Ovary (tissue), 9 donors: ENCODE measurements around the gene SRCIN1. TPM values are rescaled to one million over a fixed set of nuclear protein-coding genes. Genes with fewer than 3 reads are reported as not detected.

ENCODE experiments used
- DNase-seq, 5 donors: peaks; one replicate each; pipeline ENCODE4 v3.0.0-alpha.2; 2019 to 2020
- H3K27ac ChIP-seq, 2 donors: fragments of 200-600 bp; one replicate each; pipeline versions ENCODE4 v1.5.1 to v1.8.0; 2019 to 2022
- H3K27me3 ChIP-seq: fragments of 200-600 bp; one replicate; pipeline ENCODE4 v1.8.0; 2022
- H3K36me3 ChIP-seq: fragments of 200-600 bp; sonication (generic); one replicate; pipeline ENCODE4 v1.5.1; 2019
- H3K4me1 ChIP-seq: one replicate; pipeline ENCODE4 v1.8.1; 2013; ENCODE audit warnings: mild to moderate bottlenecking, moderate library complexity; ENCODE audit not compliant: insufficient read depth
- H3K4me3 ChIP-seq: fragments of 200-600 bp; sonication (generic); one replicate; pipeline ENCODE4 v1.5.1; 2017
- H3K9me3 ChIP-seq, 2 donors: fragments of 200-600 bp in 1 of 2; sonication (generic) in 1 of 2; one replicate each; pipeline versions ENCODE4 v1.5.1 to v1.8.1; 2013 to 2019; ENCODE audit warnings: mild to moderate bottlenecking in 1 of 2, moderate library complexity in 1 of 2
- CTCF ChIP-seq, 3 donors: fragments of 450-650 bp in 2 of 3; fragments of 200-600 bp in 1 of 3; IDR thresholded peaks; one replicate each; pipeline versions ENCODE4 v1.5.1 to v1.8.0; 2016 to 2022; ENCODE audit warnings: antibody characterized with exemption in 3 of 3, mild to moderate bottlenecking in 1 of 3
- EP300 ChIP-seq: sonication (generic); formaldehyde crosslinking; IDR thresholded peaks from one replicate; pipeline ENCODE4 v1.6.1; 2017; ENCODE audit warnings: antibody characterized with exemption
- POLR2A ChIP-seq: fragments of 450-650 bp; IDR thresholded peaks from one replicate; pipeline ENCODE4 v1.6.1; 2017; ENCODE audit warnings: antibody characterized with exemption, mild to moderate bottlenecking, moderate library complexity
- WGBS, 3 donors: extraction: QIAGEN DNeasy Blood & Tissue Kit in 1 of 3; methylation state at CpG; one replicate each; pipeline versions ENCODE4 v1.1.5 to v1.1.7; 2013 to 2017; 5-methylcytosine and 5-hydroxymethylcytosine counted together
- intact Hi-C, 4 donors: fragments of 100-400 bp; cut with DNase I; formaldehyde crosslinking; loops; one replicate each; pipeline versions ENCODE4 v1.11.0 to v1.15.1; 2022 to 2023
- polyA plus RNA-seq, 2 donors: library from polyadenylated mRNA; stranded (reverse); fragments of 200-250 nt in 1 of 2; fragments of 350-450 nt in 1 of 2; fragmentation: Illumina TruSeq in 1 of 2; extraction: RNeasy Lipid Tissue Mini Kit (QIAGEN cat#74804) in 1 of 2; gene quantifications; one replicate each; pipeline ENCODE4 v1.2.3, GENCODE V29; 2013 to 2014
- total RNA-seq, 7 donors: library from RNA; depleted of rRNA in 2 of 7; stranded (reverse); fragments of >200 nt in 2 of 7; fragmentation: NEBNext Ultra II Directional in 3 of 7; extraction: Animal tissue kit (Norgen Biotek cat#: 25700) in 3 of 7; gene quantifications; one replicate each; pipeline versions ENCODE4 v1.1.0 to v1.2.4, GENCODE V29; 2016 to 2023
- donor health status: DM: no; HTN: no; CAD: no; lungs with moderate emphysema.
- donor health status: DM: no; HTN: no; CAD: no.
- donor health status: Bipolar disorder and iron deficiency.
- donor health status: DM: yes; HTN: yes; CAD: no.
- donor health status: DM: no; HTN: no; CAD: no.
- donor health status: DM: yes; HTN: yes; CAD: no.

Gene SRCIN1
- total and polyA plus RNA-seq, 9 donors, result 0.18 to 3.0 (median 1.0) TPM

- no peak for TF ChIP-seq CTCF (IDR thresholded peaks at IDR 0.05)
- WGBS, 3 donors, result 4 to 15% (median 8%) methylated on average over 17 to 39 of the region's 39 CpGs
- peak overlapping the region; percentile 22 for H3K4me3 ChIP-seq
- H3K9me3 ChIP-seq, result no peaks in the 10 kb centered on the region
- intact Hi-C loops, result loop anchor here in 1 of 4 donors (10.0 kb wide), 1 partner anchor 57 kb away; no protein-coding TSS in a partner anchor
- no peaks in the 10 kb centered on the region for H3K36me3 ChIP-seq
- H3K27me3 ChIP-seq, result no peaks in the 10 kb centered on the region
- no peak for DNase-seq
- H3K4me1 ChIP-seq, result no peaks in the 10 kb centered on the region
- H3K27ac ChIP-seq, result no peak overlapping the region
These were observed 33.7 kb downstream of the SRCIN1 start for GRCh38 chr17:38571833-38572668.

- no peak for TF ChIP-seq POLR2A
- TF ChIP-seq EP300, result no peak
- TF ChIP-seq CTCF (IDR thresholded peaks at IDR 0.05), result no peak
- no peaks in the 10 kb centered on the region for H3K27me3 ChIP-seq
These were observed 35.8 kb downstream of the SRCIN1 start for GRCh38 chr17:38569701-38570512.

GRCh38 chr17:38568845-38569510, 36.8 kb downstream of the SRCIN1 start:
- H3K27me3 ChIP-seq, result no peaks in the 10 kb centered on the region
- WGBS, 3 donors, result 76 to 81% (median 79%) methylated on average over 9 of the region's 9 CpGs

More at GRCh38 chr17:38569701-38570512, 35.8 kb downstream of the SRCIN1 start:
- H3K36me3 ChIP-seq, result no peaks in the 10 kb centered on the region
- H3K9me3 ChIP-seq, result no peaks in the 10 kb centered on the region
- whole genome bisulfite sequencing, 3 donors, result 84 to 88% (median 86%) methylated on average over 21 of the region's 21 CpGs
- intact Hi-C loops, result loop anchor here in 1 of 4 donors (10.0 kb wide), 1 partner anchor 55 kb away; no protein-coding TSS in a partner anchor
- no peak for DNase-seq
- H3K27ac ChIP-seq, result no peak overlapping the region
- H3K4me3 ChIP-seq, result no peak overlapping the region
- H3K4me1 ChIP-seq, result no peaks in the 10 kb centered on the region

More at GRCh38 chr17:38568845-38569510, 36.8 kb downstream of the SRCIN1 start:
- Histone ChIP-seq H3K36me3 (no peaks in the 10 kb centered on the region), H3K9me3 (no peaks in the 10 kb centered on the region), H3K4me3 (no peak overlapping the region), H3K4me1 (no peaks in the 10 kb centered on the region), H3K27ac (no peak overlapping the region)
- intact Hi-C loops, result no loop called here
- TF ChIP-seq CTCF (IDR thresholded peaks at IDR 0.05) (no peak), POLR2A (no peak), EP300 (no peak)
- DNase-seq, result no peak
